D721Med (cell line): ENCODE measurements around the gene ZBTB7C.

Experiments used
- DNase-seq: peaks from one replicate; pipeline ENCODE4 v3.0.0; 2011; ENCODE audit warnings: low spot score; ENCODE audit not compliant: insufficient read length
- FAIRE-seq: peaks from 2 replicates; lab custom pipeline; 2011; peaks lifted over from hg19 to GRCh38; lab: Jason Lieb, UNC
- CTCF ChIP-seq: IDR thresholded peaks from 2 replicates; pipeline ENCODE4 v1.5.1; 2012; ENCODE audit warnings: mild to moderate bottlenecking, control low read depth; ENCODE audit not compliant: insufficient read depth; ENCODE audit errors: missing control alignments

The ZBTB7C gene

GRCh38 chr18:48010264-48010663 is 398.9 kb downstream of the ZBTB7C start:
- FAIRE-seq = no peak
- DNase-seq = no peak
- TF ChIP-seq CTCF = no peak

GRCh38 chr18:48009116-48009745 is 400.0 kb downstream of the ZBTB7C start:
- no peak for TF ChIP-seq CTCF
- no peak for FAIRE-seq

GRCh38 chr18:48007955-48008701 is 401.1 kb downstream of the ZBTB7C start:
- FAIRE-seq (no peak), DNase-seq (peak; percentile 92)
- peak; percentile 31 for TF ChIP-seq CTCF

More at GRCh38 chr18:48009116-48009745, 400.0 kb downstream of the ZBTB7C start:
- no peak for DNase-seq

- TF ChIP-seq CTCF = no peak
- DNase-seq (no peak), FAIRE-seq (no peak)
These were observed 401.8 kb downstream of the ZBTB7C start for GRCh38 chr18:48007381-48007780.

- FAIRE-seq (no peak), DNase-seq (no peak)
- TF ChIP-seq CTCF = no peak
These were observed 402.6 kb downstream of the ZBTB7C start for GRCh38 chr18:48006415-48007175.

GRCh38 chr18:48004577-48004976 is 404.6 kb downstream of the ZBTB7C start:
- no peak for TF ChIP-seq CTCF
- FAIRE-seq (no peak), DNase-seq (no peak)
